PC-9 (cell line): ENCODE data around the gene GLP2R. TPM values are rescaled to one million over a fixed set of nuclear protein-coding genes. Genes with fewer than 3 reads are reported as not detected.

Source experiments
- BruUV-seq: library from RNA; stranded (reverse); fragments of 400-500 nt; replicated peaks from 2 replicates; lab custom pipeline; 2021; lab: Mats Ljungman, UMichigan
- CTCF ChIA-PET: fragments of 300-600 bp; sonication (Branson Sonifier 250); formaldehyde crosslinking; loops from one replicate; lab custom pipeline; 2022; ENCODE audit warnings: antibody characterized with exemption; lab: Charles Lee
- POLR2A ChIA-PET: fragments of 300-600 bp; sonication (Branson Sonifier 250); formaldehyde crosslinking; loops from one replicate; lab custom pipeline; 2022; ENCODE audit warnings: antibody characterized with exemption; ENCODE audit not compliant: unreplicated experiment; lab: Charles Lee
- DNase-seq, 2 experiments: peaks; one replicate each; pipeline versions ENCODE4 v3.0.0 to v3.0.0-alpha.2; 2015 to 2022; ENCODE audit warnings: mixed read lengths in 1 of 2
- H2AFZ ChIP-seq: fragments of 200-600 bp; sonication (generic); 2 replicates; pipeline ENCODE4 v1.8.1; 2017; ENCODE audit warnings: antibody characterized with exemption
- H3F3A ChIP-seq: fragments of 200-600 bp; sonication (generic); 2 replicates; pipeline ENCODE4 v1.8.1; 2017; ENCODE audit warnings: antibody characterized with exemption, mild to moderate bottlenecking, low read depth; ENCODE audit not compliant: insufficient read depth
- H3K27ac ChIP-seq: fragments of 200-600 bp; sonication (generic); 2 replicates; pipeline ENCODE4 v1.6.1; 2016; ENCODE audit warnings: mixed run types
- H3K27me3 ChIP-seq: fragments of 200-600 bp; sonication (generic); 2 replicates; pipeline ENCODE4 v1.6.1; 2016; ENCODE audit warnings: low read depth, mixed run types; ENCODE audit not compliant: insufficient read depth
- H3K36me3 ChIP-seq: fragments of 200-600 bp; sonication (generic); 2 replicates; pipeline ENCODE4 v1.6.1; 2016; ENCODE audit warnings: low read depth, mixed run types
- H3K4me1 ChIP-seq: fragments of 200-600 bp; sonication (generic); replicated peaks from 2 replicates; pipeline ENCODE4 v1.6.1; 2016; ENCODE audit warnings: mixed run types; ENCODE audit not compliant: insufficient read depth
- H3K4me2 ChIP-seq: fragments of 200-600 bp; sonication (generic); 2 replicates; pipeline ENCODE4 v1.6.1; 2017; ENCODE audit warnings: mixed run types
- H3K4me3 ChIP-seq: fragments of 200-600 bp; sonication (generic); 2 replicates; pipeline ENCODE4 v1.6.1; 2016; ENCODE audit warnings: mixed run types
- H3K79me2 ChIP-seq: fragments of 200-600 bp; sonication (generic); 2 replicates; pipeline ENCODE4 v1.6.1; 2017; ENCODE audit warnings: low read depth, mixed run types
- H3K9me2 ChIP-seq: fragments of 200-600 bp; sonication (generic); 2 replicates; pipeline ENCODE4 v1.8.1; 2017; ENCODE audit warnings: mild to moderate bottlenecking; ENCODE audit not compliant: insufficient read depth
- H3K9me3 ChIP-seq: fragments of 200-600 bp; sonication (generic); 2 replicates; pipeline ENCODE4 v1.8.1; 2016; ENCODE audit warnings: low read depth; ENCODE audit not compliant: insufficient read depth
- H4K20me1 ChIP-seq: fragments of 200-600 bp; sonication (generic); 2 replicates; pipeline ENCODE4 v1.8.1; 2017; ENCODE audit not compliant: insufficient read depth
- EZH2 ChIP-seq: fragments of 200-600 bp; sonication (generic); IDR thresholded peaks from 2 replicates; pipeline ENCODE4 v1.8.0; 2017; ENCODE audit warnings: antibody characterized with exemption, low read depth
- intact Hi-C: fragments of 100-400 bp; cut with micrococcal nuclease; formaldehyde crosslinking; loops from one replicate; pipeline ENCODE4 v1.10.0; 2022; ENCODE audit not compliant: unreplicated experiment
- total RNA-seq: library from RNA; stranded (reverse); gene quantifications from 2 replicates; pipeline ENCODE4 v1.2.3, GENCODE V29; 2021
- TF ChIP-seq, protein P1 (sequence below): fragments of 200-600 bp; sonication (generic); conservative IDR thresholded peaks from 2 replicates; pipeline ENCODE4 v1.6.1; 2017; ENCODE audit warnings: mixed run types, antibody characterized with exemption, mild to moderate bottlenecking, moderate library complexity

The GLP2R gene
- total RNA-seq, 1 experiment from 2014 or later, result 3.2 TPM

DNA sequence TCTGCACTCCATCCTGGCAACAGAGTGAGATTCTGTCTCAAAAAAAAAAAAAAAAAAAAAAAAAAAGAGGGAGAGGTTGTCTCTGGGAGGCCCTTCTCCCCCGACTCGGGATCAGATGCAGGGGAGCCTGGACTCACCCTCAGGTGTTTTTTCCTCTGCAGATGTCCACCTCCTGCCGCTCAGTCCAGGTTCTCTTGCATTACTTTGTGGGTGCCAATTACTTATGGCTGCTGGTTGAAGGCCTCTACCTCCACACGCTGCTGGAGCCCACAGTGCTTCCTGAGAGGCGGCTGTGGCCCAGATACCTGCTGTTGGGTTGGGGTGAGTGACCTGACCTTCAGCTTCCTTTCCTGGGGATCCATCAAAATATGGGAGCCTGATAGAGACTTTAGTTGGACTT lies 34.1 kb downstream of the GLP2R start:
- H3K9me3 ChIP-seq, result no peaks in the 10 kb centered on the region
- no peaks in the 10 kb centered on the region for H3K27me3 ChIP-seq
- H3K4me1 ChIP-seq, result no peaks in the 10 kb centered on the region
- CTCF ChIA-PET, result interaction anchor here (0.7 kb wide), 1 partner anchor 515 kb away, joined by 3 read pairs; no protein-coding TSS in a partner anchor
- no peak overlapping the region for H2AFZ ChIP-seq
- H3K4me3 ChIP-seq, result no peak overlapping the region
- no peaks in the 10 kb centered on the region for H3K79me2 ChIP-seq
- TF ChIP-seq, protein P1, sequence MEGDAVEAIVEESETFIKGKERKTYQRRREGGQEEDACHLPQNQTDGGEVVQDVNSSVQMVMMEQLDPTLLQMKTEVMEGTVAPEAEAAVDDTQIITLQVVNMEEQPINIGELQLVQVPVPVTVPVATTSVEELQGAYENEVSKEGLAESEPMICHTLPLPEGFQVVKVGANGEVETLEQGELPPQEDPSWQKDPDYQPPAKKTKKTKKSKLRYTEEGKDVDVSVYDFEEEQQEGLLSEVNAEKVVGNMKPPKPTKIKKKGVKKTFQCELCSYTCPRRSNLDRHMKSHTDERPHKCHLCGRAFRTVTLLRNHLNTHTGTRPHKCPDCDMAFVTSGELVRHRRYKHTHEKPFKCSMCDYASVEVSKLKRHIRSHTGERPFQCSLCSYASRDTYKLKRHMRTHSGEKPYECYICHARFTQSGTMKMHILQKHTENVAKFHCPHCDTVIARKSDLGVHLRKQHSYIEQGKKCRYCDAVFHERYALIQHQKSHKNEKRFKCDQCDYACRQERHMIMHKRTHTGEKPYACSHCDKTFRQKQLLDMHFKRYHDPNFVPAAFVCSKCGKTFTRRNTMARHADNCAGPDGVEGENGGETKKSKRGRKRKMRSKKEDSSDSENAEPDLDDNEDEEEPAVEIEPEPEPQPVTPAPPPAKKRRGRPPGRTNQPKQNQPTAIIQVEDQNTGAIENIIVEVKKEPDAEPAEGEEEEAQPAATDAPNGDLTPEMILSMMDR, result no peak
- no peak for DNase-seq
- POLR2A ChIA-PET, result no interaction called here
- no peaks in the 10 kb centered on the region for H3F3A ChIP-seq
- H4K20me1 ChIP-seq, result no peaks in the 10 kb centered on the region
- H3K27ac ChIP-seq, result no peak overlapping the region
- intact Hi-C loops, result no loop called here
- no peak overlapping the region for H3K4me2 ChIP-seq
- no TSS peak for BruUV-seq
- H3K9me2 ChIP-seq, result no peaks in the 10 kb centered on the region
- no peaks in the 10 kb centered on the region for H3K36me3 ChIP-seq

GRCh38 chr17:9860851-9861250 lies 35.1 kb downstream of the GLP2R start:
- H3K79me2 ChIP-seq, result no peaks in the 10 kb centered on the region
- H3K9me2 ChIP-seq, result no peaks in the 10 kb centered on the region
- no peak for DNase-seq
- no peak overlapping the region for H3K27ac ChIP-seq
- BruUV-seq, result no TSS peak
- H2AFZ ChIP-seq, result no peak overlapping the region
- H3K9me3 ChIP-seq, result no peaks in the 10 kb centered on the region
- ChIA-PET POLR2A (interaction anchor here (0.5 kb wide), 1 partner anchor 1248 kb away, joined by 4 read pairs; no protein-coding TSS in a partner anchor), CTCF (no interaction called here)
- no peak overlapping the region for H3K4me2 ChIP-seq
- no peaks in the 10 kb centered on the region for H3K27me3 ChIP-seq
- TF ChIP-seq, protein P1, result no peak
- TF ChIP-seq EZH2, result no peak
- H3K4me1 ChIP-seq, result peaks cover 5% of the 10 kb centered on the region
- no peaks in the 10 kb centered on the region for H3F3A ChIP-seq
- no peaks in the 10 kb centered on the region for H4K20me1 ChIP-seq
- intact Hi-C loops, result no loop called here
- H3K4me3 ChIP-seq, result no peak overlapping the region
- H3K36me3 ChIP-seq, result no peaks in the 10 kb centered on the region

- no peaks in the 10 kb centered on the region for H3K9me2 ChIP-seq
- DNase-seq, result no peak
- H3K27me3 ChIP-seq, result no peaks in the 10 kb centered on the region
- intact Hi-C loops, result no loop called here
- CTCF ChIA-PET, result interaction anchor here (0.6 kb wide), 1 partner anchor 62 kb away, joined by 9 read pairs; no protein-coding TSS in a partner anchor
- no peak overlapping the region for H3K4me2 ChIP-seq
- no peaks in the 10 kb centered on the region for H3K36me3 ChIP-seq
- no peaks in the 10 kb centered on the region for H3K9me3 ChIP-seq
- no peaks in the 10 kb centered on the region for H3K79me2 ChIP-seq
- POLR2A ChIA-PET, result no interaction called here
- no peak overlapping the region for H3K27ac ChIP-seq
- TF ChIP-seq, protein P1, result no peak
- TF ChIP-seq EZH2, result no peak
- H3K4me1 ChIP-seq, result peaks cover 11% of the 10 kb centered on the region
- H4K20me1 ChIP-seq, result no peaks in the 10 kb centered on the region
- H2AFZ ChIP-seq, result no peak overlapping the region
- H3F3A ChIP-seq, result no peaks in the 10 kb centered on the region
- H3K4me3 ChIP-seq, result no peak overlapping the region
- BruUV-seq, result no TSS peak
Measured at GRCh38 chr17:9862220-9862619, 36.5 kb downstream of the GLP2R start.
